AG04449 (cell line): Measurements from ENCODE around the gene VWF.
A peak's percentile ranks its signal among the peaks of the same experiment; 100 is the strongest.

Source experiments
- CTCF ChIA-PET: fragments of 350-600 bp; formaldehyde crosslinking; extraction: SDS; loops from one replicate; lab custom pipeline; 2021; ENCODE audit warnings: antibody characterized with exemption; lab: Yijun Ruan, JAX
- POLR2A ChIA-PET: fragments of 400-600, 350-600 bp; formaldehyde crosslinking; extraction: SDS; loops from one replicate; lab custom pipeline; 2020; ENCODE audit warnings: antibody characterized with exemption, inconsistent platforms; lab: Yijun Ruan, JAX
- DNase-seq: peaks from one replicate; pipeline ENCODE4 v3.0.0-alpha.2; 2010; ENCODE audit warnings: low read depth, low spot score
- H3K4me3 ChIP-seq: 2 replicates; pipeline ENCODE4 v1.5.1; 2011; ENCODE audit warnings: low read depth, mild to moderate bottlenecking, control low read depth, low read length
- TF ChIP-seq, protein P1 (sequence below): IDR thresholded peaks from one replicate; pipeline ENCODE4 v1.5.1; 2011; ENCODE audit warnings: mild to moderate bottlenecking, moderate library complexity, low read length, control low read depth, inconsistent platforms; ENCODE audit not compliant: insufficient read depth; ENCODE audit errors: missing control alignments

Gene VWF

GRCh38 chr12:6042446-6042845, 82.0 kb downstream of the VWF start:
- TF ChIP-seq, protein P1, sequence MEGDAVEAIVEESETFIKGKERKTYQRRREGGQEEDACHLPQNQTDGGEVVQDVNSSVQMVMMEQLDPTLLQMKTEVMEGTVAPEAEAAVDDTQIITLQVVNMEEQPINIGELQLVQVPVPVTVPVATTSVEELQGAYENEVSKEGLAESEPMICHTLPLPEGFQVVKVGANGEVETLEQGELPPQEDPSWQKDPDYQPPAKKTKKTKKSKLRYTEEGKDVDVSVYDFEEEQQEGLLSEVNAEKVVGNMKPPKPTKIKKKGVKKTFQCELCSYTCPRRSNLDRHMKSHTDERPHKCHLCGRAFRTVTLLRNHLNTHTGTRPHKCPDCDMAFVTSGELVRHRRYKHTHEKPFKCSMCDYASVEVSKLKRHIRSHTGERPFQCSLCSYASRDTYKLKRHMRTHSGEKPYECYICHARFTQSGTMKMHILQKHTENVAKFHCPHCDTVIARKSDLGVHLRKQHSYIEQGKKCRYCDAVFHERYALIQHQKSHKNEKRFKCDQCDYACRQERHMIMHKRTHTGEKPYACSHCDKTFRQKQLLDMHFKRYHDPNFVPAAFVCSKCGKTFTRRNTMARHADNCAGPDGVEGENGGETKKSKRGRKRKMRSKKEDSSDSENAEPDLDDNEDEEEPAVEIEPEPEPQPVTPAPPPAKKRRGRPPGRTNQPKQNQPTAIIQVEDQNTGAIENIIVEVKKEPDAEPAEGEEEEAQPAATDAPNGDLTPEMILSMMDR: no peak
- ChIA-PET CTCF (interaction anchor here (0.7 to 16.9 kb wide), 8 partner anchors 9 to 243 kb away, joined by 3 to 616 read pairs (median 4); no protein-coding TSS in a partner anchor), POLR2A (no interaction called here)
- H3K4me3 ChIP-seq: no peak overlapping the region
- DNase-seq: no peak

DNA sequence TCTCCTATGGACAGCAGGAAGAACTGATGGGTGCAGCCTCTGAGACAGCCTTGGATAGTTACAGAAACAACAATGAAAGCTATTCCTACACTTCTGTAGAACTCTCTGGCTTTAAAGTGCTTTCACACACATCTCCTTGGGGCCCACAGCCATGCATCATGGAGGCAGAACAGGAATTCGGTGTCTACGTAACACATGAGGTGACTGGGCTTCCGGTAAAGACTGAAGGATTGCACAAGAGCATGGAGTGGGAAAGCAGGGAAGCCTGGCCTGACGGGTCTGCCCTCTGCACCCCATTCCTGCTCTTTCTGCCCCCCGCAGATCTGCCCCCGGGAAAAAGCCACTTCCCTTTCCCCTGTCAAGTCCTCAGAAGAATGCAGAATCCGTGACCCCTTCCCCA, 82.6 kb downstream of the VWF start:
- no peak for DNase-seq
- ChIA-PET CTCF (interaction anchor here (1.0 to 16.9 kb wide), 9 partner anchors 19 to 614 kb away, joined by 3 to 616 read pairs (median 4); no protein-coding TSS in a partner anchor), POLR2A (no interaction called here)
- H3K4me3 ChIP-seq: no peak overlapping the region
- TF ChIP-seq, protein P1: no peak

DNA sequence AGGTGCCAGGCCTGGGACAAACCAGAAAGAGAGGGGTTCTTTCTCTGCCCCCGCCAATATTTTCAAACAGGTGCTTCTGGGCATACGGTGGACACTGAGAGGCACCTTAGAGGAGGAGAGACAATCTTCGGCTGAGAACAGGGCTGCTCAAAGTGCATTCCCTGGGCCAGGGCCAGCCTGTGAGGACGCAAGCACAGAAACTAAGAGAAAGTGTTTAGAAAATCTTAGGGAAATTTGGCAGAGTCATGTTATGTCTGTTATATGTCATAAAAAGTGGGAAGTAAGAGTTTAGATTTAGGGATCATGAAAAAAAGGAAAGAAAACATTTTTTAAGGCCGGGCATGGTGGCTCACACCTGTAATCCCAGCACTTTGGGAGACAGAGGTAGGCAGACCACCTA, 83.7 kb downstream of the VWF start:
- TF ChIP-seq, protein P1: no peak
- no peak overlapping the region for H3K4me3 ChIP-seq
- ChIA-PET POLR2A (no interaction called here), CTCF (interaction anchor here (1.0 to 16.9 kb wide), 9 partner anchors 20 to 613 kb away, joined by 3 to 616 read pairs (median 6); no protein-coding TSS in a partner anchor)
- DNase-seq: no peak

- no peak overlapping the region for H3K4me3 ChIP-seq
- ChIA-PET POLR2A (no interaction called here), CTCF (interaction anchor here (0.6 to 16.9 kb wide), 19 partner anchors 11 to 937 kb away, joined by 3 to 616 read pairs (median 14); partner anchors contain the start of gene NTF3)
- TF ChIP-seq, protein P1: peak; percentile 79
- no peak for DNase-seq
Measured at GRCh38 chr12:6039894-6040601, 84.4 kb downstream of the VWF start.

DNA sequence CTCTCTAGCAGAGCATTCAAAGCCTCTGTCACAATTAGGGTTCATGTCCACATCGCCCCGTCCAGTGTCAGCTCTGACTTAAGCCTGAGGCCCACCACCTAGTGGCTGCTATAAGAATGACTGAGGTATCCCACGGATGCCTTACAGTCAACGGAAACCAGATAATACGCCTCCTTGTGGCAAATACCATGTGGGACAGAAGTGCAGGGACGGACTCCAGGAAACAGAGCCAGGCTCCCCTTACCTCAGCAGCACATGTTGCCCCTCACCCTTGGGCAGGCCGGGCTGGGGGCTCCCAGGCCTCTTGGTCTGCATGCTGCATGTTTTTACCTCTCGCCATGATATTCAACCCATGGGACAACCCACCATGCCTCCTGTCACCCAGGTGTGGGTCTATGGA, 86.3 kb downstream of the VWF start:
- ChIA-PET POLR2A (interaction anchor here (0.7 kb wide), 1 partner anchor 605 kb away, joined by 3 read pairs; no protein-coding TSS in a partner anchor), CTCF (interaction anchor here (0.6 to 16.9 kb wide), 43 partner anchors 8 to 1183 kb away, joined by 3 to 616 read pairs (median 4); partner anchors contain the start of genes NTF3 and VWF)
- TF ChIP-seq, protein P1: peak; percentile 66
- DNase-seq: no peak
- no peak overlapping the region for H3K4me3 ChIP-seq

- ChIA-PET CTCF (interaction anchor here (0.6 to 16.9 kb wide), 37 partner anchors 8 to 1182 kb away, joined by 3 to 616 read pairs (median 4); partner anchors contain the start of gene NTF3), POLR2A (interaction anchor here (0.7 kb wide), 1 partner anchor 605 kb away, joined by 3 read pairs; no protein-coding TSS in a partner anchor)
- no peak for DNase-seq
- H3K4me3 ChIP-seq: no peak overlapping the region
- TF ChIP-seq, protein P1: no peak
Measured at GRCh38 chr12:6037459-6037858, 87.0 kb downstream of the VWF start.
